ENCODE measurements around the gene RBM28. TPM values are rescaled to one million over a fixed set of nuclear protein-coding genes. Genes with fewer than 3 reads are reported as not detected.

RBM28 gene
- total and polyA plus RNA-seq, 8 donors: 10.9 to 31.8 (median 16.9) TPM

DNA sequence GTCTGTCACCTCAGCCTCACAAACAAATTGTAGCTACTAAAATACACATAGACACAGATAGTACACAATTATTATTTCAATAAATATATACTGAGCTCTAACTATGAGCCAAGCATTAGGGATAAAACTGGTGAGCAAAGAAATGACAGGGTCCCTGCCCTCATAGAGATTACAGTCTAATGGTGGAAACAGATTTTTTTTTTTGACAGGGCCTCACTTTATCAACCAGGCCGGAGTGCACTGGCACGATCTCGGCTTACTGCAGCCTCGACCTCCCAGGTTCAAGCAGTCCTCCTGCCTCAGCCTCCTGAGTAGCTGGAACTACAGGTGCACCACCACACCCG, 695 bp upstream of the RBM28 start:
- Histone ChIP-seq H3K4me3 (no peak overlapping the region), H3K27ac (no peak overlapping the region), H3K27me3 (no peaks in the 10 kb centered on the region), H3K9me3 (no peaks in the 10 kb centered on the region), H3K36me3 (no peaks in the 10 kb centered on the region), H3K4me1 (peaks cover 0 to 20% (median 12%) of the 10 kb centered on the region in 3 donors)
- ATAC-seq (no peak), FAIRE-seq (no peak), DNase-seq (no peak)
- WGBS, 2 donors: 85 to 90% methylated on average over 5 of the region's 5 CpGs
- intact Hi-C loops (cut with DNase I): no loop called here
- TF ChIP-seq CTCF (IDR thresholded peaks at IDR 0.05): no peak

DNA sequence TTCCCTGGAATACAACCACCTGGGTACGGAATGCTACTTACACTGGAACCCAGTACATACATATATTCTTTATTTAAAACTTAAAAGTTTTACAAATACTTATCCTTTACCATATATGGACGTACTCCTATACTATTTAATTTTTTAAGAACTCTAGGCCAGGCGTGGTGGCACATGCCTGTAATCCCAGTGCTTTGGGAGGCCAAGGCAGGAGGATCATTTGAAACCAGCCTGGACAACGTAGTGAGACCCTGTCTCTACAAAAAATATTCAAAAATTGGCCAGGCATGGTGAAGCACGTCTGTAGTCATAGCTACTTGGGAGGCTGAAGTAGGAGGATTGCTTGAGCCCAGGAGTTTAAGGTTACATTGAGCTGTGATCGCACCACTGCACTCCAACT, 2.0 kb downstream of the RBM28 start:
- Histone ChIP-seq H3K27ac (no peak overlapping the region), H3K9me3 (no peaks in the 10 kb centered on the region), H3K4me1 (peaks cover 0 to 20% (median 12%) of the 10 kb centered on the region in 3 donors), H3K27me3 (no peaks in the 10 kb centered on the region), H3K36me3 (peaks cover 9 to 17% (median 10%) of the 10 kb centered on the region in 3 donors), H3K4me3 (no peak overlapping the region)
- TF ChIP-seq CTCF (IDR thresholded peaks at IDR 0.05): no peak
- intact Hi-C loops (cut with DNase I): no loop called here
- ATAC-seq (no peak), FAIRE-seq (no peak), DNase-seq (no peak)
- 82 to 88% methylated on average over 6 of the region's 6 CpGs for WGBS, 2 donors

- no peaks in the 10 kb centered on the region for H3K27me3 ChIP-seq
- DNase-seq (no peak), FAIRE-seq (no peak), ATAC-seq (no peak)
- H3K36me3 ChIP-seq: peaks cover 10 to 57% (median 24%) of the 10 kb centered on the region in 3 donors
- no peak for TF ChIP-seq CTCF (IDR thresholded peaks at IDR 0.05)
- WGBS, 2 donors: 91 to 95% methylated on average over 3 of the region's 3 CpGs
- no peak overlapping the region for H3K4me3 ChIP-seq
- H3K9me3 ChIP-seq: no peaks in the 10 kb centered on the region
- no peaks in the 10 kb centered on the region for H3K4me1 ChIP-seq
- H3K27ac ChIP-seq: no peak overlapping the region
- intact Hi-C loops (cut with DNase I): no loop called here
Measured at GRCh38 chr7:128335730-128336129, 8.0 kb downstream of the RBM28 start.

DNA sequence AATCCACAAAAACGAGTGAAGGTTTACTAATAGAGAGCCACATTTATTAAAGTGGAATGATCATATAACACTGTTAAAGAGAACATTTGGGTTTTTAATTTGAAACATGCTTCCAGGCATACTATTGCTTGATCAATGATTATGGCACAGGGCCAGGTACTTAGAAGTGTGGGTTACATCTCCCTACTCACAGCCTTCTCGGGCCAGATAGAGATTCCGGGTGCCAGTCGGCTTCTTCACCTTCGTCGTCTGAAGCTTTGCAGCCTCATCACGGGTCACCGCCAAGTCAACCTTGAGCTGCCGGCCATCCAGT, 19.4 kb downstream of the RBM28 start:
- ATAC-seq: no peak
- no peaks in the 10 kb centered on the region for H3K4me1 ChIP-seq
- H3K36me3 ChIP-seq: peaks cover 5 to 55% (median 24%) of the 10 kb centered on the region in 3 donors
- DNase-seq: no peak
- H3K9me3 ChIP-seq: no peaks in the 10 kb centered on the region
- intact Hi-C loops (cut with DNase I): no loop called here
- FAIRE-seq: no peak
- WGBS, 2 donors: 90 to 91% methylated on average over 9 of the region's 9 CpGs
- TF ChIP-seq CTCF (IDR thresholded peaks at IDR 0.05): no peak
- no peak overlapping the region for H3K4me3 ChIP-seq
- no peak overlapping the region for H3K27ac ChIP-seq
- H3K27me3 ChIP-seq: no peaks in the 10 kb centered on the region

GRCh38 chr7:128323459-128324367, 20.0 kb downstream of the RBM28 start:
- no peak for TF ChIP-seq CTCF (IDR thresholded peaks at IDR 0.05)
- no peak for FAIRE-seq
- no peaks in the 10 kb centered on the region for H3K27me3 ChIP-seq
- intact Hi-C loops (cut with DNase I): no loop called here
- ATAC-seq: peak in 1 of 4 donors; percentile 55
- DNase-seq: no peak
- no peak overlapping the region for H3K27ac ChIP-seq
- H3K4me1 ChIP-seq: no peaks in the 10 kb centered on the region
- no peak overlapping the region for H3K4me3 ChIP-seq
- 71 to 75% methylated on average over 10 of the region's 10 CpGs for WGBS, 2 donors
- peaks cover 5 to 61% (median 25%) of the 10 kb centered on the region in 3 donors for H3K36me3 ChIP-seq
- H3K9me3 ChIP-seq: no peaks in the 10 kb centered on the region

All from pancreas (tissue), 10 donors.